GM12801 (cell line): ENCODE results near the gene WFIKKN1.

Experiments
- CTCF ChIP-seq: IDR thresholded peaks from one replicate; pipeline ENCODE4 v1.5.1; 2011; ENCODE audit warnings: control low read depth; ENCODE audit not compliant: insufficient read length; ENCODE audit errors: extremely low read depth

WFIKKN1 gene

DNA sequence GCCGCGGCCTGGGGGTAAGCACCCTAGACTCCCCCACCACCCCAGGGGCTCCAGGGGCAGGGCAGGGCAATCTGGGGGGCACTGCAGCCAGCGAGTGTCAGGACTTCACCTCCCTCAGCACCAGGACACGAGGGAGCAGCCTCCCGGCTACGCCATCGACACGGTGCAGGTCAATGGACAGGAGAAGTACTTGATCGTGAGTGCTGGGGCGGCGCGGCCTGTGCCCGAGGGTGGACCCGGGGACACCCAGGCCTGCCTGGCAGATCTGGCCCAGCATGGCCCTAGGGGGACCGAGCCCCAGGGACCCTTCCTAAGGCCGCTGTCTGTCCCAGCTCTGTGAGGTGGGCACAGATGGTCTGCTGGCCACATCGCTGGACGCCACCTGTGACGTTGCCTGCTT, 41.6 kb downstream of the WFIKKN1 start:
- no peak for TF ChIP-seq CTCF

DNA sequence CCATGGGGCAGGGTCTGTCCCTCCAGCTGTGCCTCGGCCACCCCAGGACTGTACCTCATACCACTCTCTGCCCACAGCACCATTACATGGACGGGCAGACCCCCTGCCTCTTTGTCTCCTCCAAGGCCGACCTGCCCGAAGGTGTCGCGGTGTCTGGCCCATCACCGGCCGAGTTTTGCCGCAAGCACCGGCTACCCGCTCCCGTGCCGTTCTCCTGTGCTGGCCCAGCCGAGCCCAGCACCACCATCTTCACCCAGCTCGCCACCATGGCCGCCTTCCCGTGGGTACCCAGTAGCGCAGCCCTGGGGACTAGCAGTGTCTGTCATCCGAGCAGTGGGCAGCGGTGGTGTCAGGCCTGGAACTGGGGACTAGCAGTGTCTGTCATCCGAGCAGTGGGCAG, 42.1 kb downstream of the WFIKKN1 start:
- no peak for TF ChIP-seq CTCF

DNA sequence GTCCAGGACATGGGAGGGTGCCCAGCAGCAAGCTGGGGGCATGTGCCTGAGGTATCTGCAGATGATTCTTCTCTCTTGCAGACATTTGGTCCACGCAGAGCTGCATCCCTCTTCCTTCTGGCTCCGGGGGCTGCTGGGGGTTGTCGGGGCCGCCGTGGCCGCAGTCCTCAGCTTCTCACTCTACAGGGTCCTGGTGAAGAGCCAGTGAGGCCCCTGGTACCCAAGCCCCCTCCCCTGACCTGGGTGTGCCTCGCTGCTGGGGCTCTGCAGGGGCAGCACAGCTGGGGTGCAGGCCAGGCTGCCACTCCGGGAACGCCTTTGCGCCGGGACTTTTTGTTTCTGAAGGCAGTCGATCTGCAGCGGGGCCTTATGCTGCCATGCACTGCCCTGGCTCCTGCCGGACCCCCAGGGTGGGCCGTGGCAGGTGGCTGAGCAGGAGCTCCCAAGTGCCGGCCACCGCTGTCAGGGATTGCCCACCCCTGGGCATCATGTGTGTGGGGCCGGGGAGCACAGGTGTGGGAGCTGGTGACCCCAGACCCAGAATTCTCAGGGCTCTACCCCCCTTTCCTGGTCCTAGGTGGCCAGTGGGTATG, 42.7 kb downstream of the WFIKKN1 start:
- no peak for TF ChIP-seq CTCF

GRCh38 chr16:674214-674881, 43.6 kb downstream of the WFIKKN1 start:
- TF ChIP-seq CTCF, result no peak

GRCh38 chr16:674968-675883, 44.4 kb downstream of the WFIKKN1 start, which contains the start of gene RHBDL1:
Gene RHBDL1 (plus strand): TSS chr16:675671. CDS start chr16:675791, 120 bp downstream.
- TF ChIP-seq CTCF, result no peak

GRCh38 chr16:675884-676564, 45.2 kb downstream of the WFIKKN1 start:
- TF ChIP-seq CTCF, result no peak

DNA sequence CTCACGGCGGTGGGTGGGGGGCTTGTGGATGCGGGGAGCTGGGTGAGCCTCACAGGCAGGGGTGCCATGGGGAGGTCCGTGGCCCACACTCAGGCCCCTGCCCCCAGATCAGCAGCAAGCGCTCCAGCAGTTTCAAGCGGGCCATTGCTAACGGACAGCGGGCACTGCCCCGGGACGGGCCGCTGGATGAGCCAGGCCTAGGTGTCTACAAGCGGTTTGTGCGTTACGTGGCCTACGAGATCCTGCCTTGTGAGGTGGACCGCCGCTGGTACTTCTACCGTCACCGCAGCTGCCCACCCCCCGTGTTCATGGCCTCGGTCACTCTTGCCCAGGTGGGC, 45.7 kb downstream of the WFIKKN1 start:
- no peak for TF ChIP-seq CTCF
